Gastroesophageal sphincter (tissue), 4 donors: ENCODE measurements around the gene KRTAP9-1. TPM values are rescaled to one million over a fixed set of nuclear protein-coding genes. Genes with fewer than 3 reads are reported as not detected.

Experiments
- ATAC-seq: fragments of 150-250 bp; one replicate; pipeline ENCODE4 v1.9.1; 2016; ENCODE audit warnings: mild to moderate bottlenecking, moderate library complexity
- H3K27ac ChIP-seq, 4 donors: fragments of 200-600 bp; sonication (generic) in 3 of 4; 1 replicate in 3 of 4; 2 replicates in 1 of 4; pipeline ENCODE4 v1.5.1; 2016 to 2019
- H3K27me3 ChIP-seq: fragments of 200-600 bp; sonication (generic); one replicate; pipeline ENCODE4 v1.5.1; 2019
- H3K36me3 ChIP-seq, 2 donors: fragments of 200-600 bp; sonication (generic); one replicate each; pipeline ENCODE4 v1.5.1; 2019; ENCODE audit warnings: control low read depth in 1 of 2
- H3K4me1 ChIP-seq, 3 donors: fragments of 200-600 bp; sonication (generic); 1 replicate in 2 of 3; 2 replicates in 1 of 3; pipeline ENCODE4 v1.5.1; 2016 to 2019; ENCODE audit warnings: control low read depth in 2 of 3
- H3K4me3 ChIP-seq, 2 donors: fragments of 200-600 bp; sonication (generic); one replicate each; pipeline ENCODE4 v1.5.1; 2019; ENCODE audit warnings: mild to moderate bottlenecking in 1 of 2, moderate library complexity in 1 of 2
- H3K9me3 ChIP-seq, 3 donors: fragments of 200-600 bp; sonication (generic); one replicate each; pipeline ENCODE4 v1.5.1; 2017 to 2019; ENCODE audit warnings: control low read depth in 2 of 3
- CTCF ChIP-seq, 4 experiments: fragments of 200-600 bp in 2 of 4; fragments of 450-650 bp in 2 of 4; sonication (generic) in 1 of 4; IDR thresholded peaks; one replicate each; pipeline ENCODE4 v1.5.1; 2017 to 2019; ENCODE audit warnings: antibody characterized with exemption in 4 of 4, mild to moderate bottlenecking in 2 of 4, moderate library complexity in 2 of 4
- EP300 ChIP-seq: sonication (generic); formaldehyde crosslinking; IDR thresholded peaks from one replicate; pipeline ENCODE4 v1.6.1; 2017; ENCODE audit warnings: antibody characterized with exemption, mild to moderate bottlenecking
- POLR2A ChIP-seq, 2 donors: fragments of 450-650 bp; IDR thresholded peaks; one replicate each; pipeline ENCODE4 v1.6.1; 2017; ENCODE audit warnings: antibody characterized with exemption in 2 of 2, mild to moderate bottlenecking in 2 of 2, moderate library complexity in 1 of 2
- POLR2AphosphoS5 ChIP-seq: sonication (generic); formaldehyde crosslinking; IDR thresholded peaks from one replicate; pipeline ENCODE4 v1.6.1; 2017; ENCODE audit warnings: antibody characterized with exemption
- WGBS, 2 donors: methylation state at CpG; one replicate each; pipeline ENCODE4 v1.1.5; 2018; ENCODE audit warnings: low coverage in 1 of 2; 5-methylcytosine and 5-hydroxymethylcytosine counted together
- total RNA-seq, 4 donors: library from RNA; depleted of rRNA; stranded (reverse); fragments of >200 nt; gene quantifications; one replicate each; pipeline ENCODE4 v1.1.0, GENCODE V29; 2016

The KRTAP9-1 gene
- total RNA-seq, 4 donors from 2014 or later: not detected

GRCh38 chr17:41199421-41200078 lies 9.9 kb downstream of the KRTAP9-1 start:
- TF ChIP-seq EP300: no peak
- TF ChIP-seq POLR2A (IDR thresholded peaks at IDR 0.05): no peak
- no peak for TF ChIP-seq CTCF (IDR thresholded peaks at IDR 0.05)
- TF ChIP-seq POLR2AphosphoS5: no peak
- Histone ChIP-seq H3K9me3 (peaks cover 0 to 12% (median 0%) of the 10 kb centered on the region in 3 donors), H3K4me1 (no peaks in the 10 kb centered on the region), H3K4me3 (no peak overlapping the region), H3K27ac (no peak overlapping the region), H3K27me3 (no peaks in the 10 kb centered on the region), H3K36me3 (no peaks in the 10 kb centered on the region)
- WGBS, 2 donors: 51 to 56% methylated on average over 3 to 4 of the region's 5 CpGs
- ATAC-seq: no peak

- no peaks in the 10 kb centered on the region for H3K9me3 ChIP-seq
- no peaks in the 10 kb centered on the region for H3K36me3 ChIP-seq
- H3K4me1 ChIP-seq: no peaks in the 10 kb centered on the region
- 13 to 21% methylated on average over 1 of the region's 1 CpG for WGBS, 2 donors
- no peak for ATAC-seq
- TF ChIP-seq POLR2AphosphoS5: no peak
- TF ChIP-seq CTCF (IDR thresholded peaks at IDR 0.05): no peak
- no peak for TF ChIP-seq POLR2A (IDR thresholded peaks at IDR 0.05)
- TF ChIP-seq EP300: no peak
- no peak overlapping the region for H3K27ac ChIP-seq
- peaks cover 38% of the 10 kb centered on the region for H3K27me3 ChIP-seq
- H3K4me3 ChIP-seq: no peak overlapping the region
These were observed 22.3 kb downstream of the KRTAP9-1 start for GRCh38 chr17:41211845-41212466.

GRCh38 chr17:41212524-41213169 lies 23.0 kb downstream of the KRTAP9-1 start:
- 62 to 80% methylated on average over 2 to 5 of the region's 7 CpGs for WGBS, 2 donors
- Histone ChIP-seq H3K27ac (no peak overlapping the region), H3K4me1 (no peaks in the 10 kb centered on the region), H3K9me3 (no peaks in the 10 kb centered on the region), H3K4me3 (no peak overlapping the region), H3K36me3 (no peaks in the 10 kb centered on the region), H3K27me3 (peaks cover 40% of the 10 kb centered on the region)
- TF ChIP-seq EP300: no peak
- TF ChIP-seq POLR2A (IDR thresholded peaks at IDR 0.05): no peak
- no peak for TF ChIP-seq CTCF (IDR thresholded peaks at IDR 0.05)
- no peak for TF ChIP-seq POLR2AphosphoS5
- no peak for ATAC-seq

GRCh38 chr17:41215681-41216080 lies 26.0 kb downstream of the KRTAP9-1 start:
- peaks cover 29% of the 10 kb centered on the region for H3K27me3 ChIP-seq
- no peak for ATAC-seq
- TF ChIP-seq POLR2A (IDR thresholded peaks at IDR 0.05): no peak
- TF ChIP-seq EP300: no peak
- no peak for TF ChIP-seq POLR2AphosphoS5
- no peak for TF ChIP-seq CTCF (IDR thresholded peaks at IDR 0.05)

More at GRCh38 chr17:41215681-41216080, 26.0 kb downstream of the KRTAP9-1 start:
- H3K27ac ChIP-seq: no peak overlapping the region
- H3K4me3 ChIP-seq: no peak overlapping the region
- no peaks in the 10 kb centered on the region for H3K4me1 ChIP-seq
- WGBS, 2 donors: 54 to 88% methylated on average over 1 of the region's 1 CpG
- H3K9me3 ChIP-seq: peaks cover 0 to under 1% (median 0%) of the 10 kb centered on the region in 3 donors
- no peaks in the 10 kb centered on the region for H3K36me3 ChIP-seq
